Natural killer cell treated with Interleukin-12 subunit alpha and Interleukin-12 subunit beta and Interleukin-15 and Interleukin-18, amount 100 ng/mL, for 72 hours (primary cell): ENCODE data around the gene AHSA1. TPM values are rescaled to one million over a fixed set of nuclear protein-coding genes. Genes with fewer than 3 reads are reported as not detected.
A peak's percentile ranks its signal among the peaks of the same experiment; 100 is the strongest.
"Not testable (repeated sequence)": the region's sequence is repeated elsewhere in the genome, so short reads cannot be mapped to it uniquely, and the experiment has no call there.

Experiments
- ATAC-seq, 2 donors: fragments of 150-1000 bp; cut with Tn5 transposase in 1 of 2; sonication (Bioruptor Pico), chemical (Tn5 transposase) in 1 of 2; 2 replicates each; pipeline ENCODE4 v1.10.0; 2021
- DNase-seq: peaks from one replicate; pipeline ENCODE4 v3.0.0; 2022; ENCODE audit warnings: low spot score
- H3K27ac Mint-ChIP-seq, 2 donors: 1 replicate in 1 of 2; 2 replicates in 1 of 2; pipeline ENCODE4 v1.8.0; 2022; ENCODE audit warnings: mixed read lengths in 2 of 2, mild to moderate bottlenecking in 1 of 2, moderate library complexity in 1 of 2
- H3K27me3 Mint-ChIP-seq, 2 donors: 1 replicate in 1 of 2; 2 replicates in 1 of 2; pipeline ENCODE4 v1.8.0; 2022; ENCODE audit warnings: mixed read lengths in 2 of 2
- H3K36me3 Mint-ChIP-seq: one replicate; pipeline ENCODE4 v1.8.0; 2022; ENCODE audit warnings: mixed read lengths
- H3K4me1 Mint-ChIP-seq, 2 donors: 1 replicate in 1 of 2; 2 replicates in 1 of 2; pipeline ENCODE4 v1.8.0; 2022; ENCODE audit warnings: low read depth in 2 of 2, mixed read lengths in 2 of 2, mild to moderate bottlenecking in 1 of 2
- H3K4me3 Mint-ChIP-seq: one replicate; pipeline ENCODE4 v1.8.0; 2022; ENCODE audit warnings: mixed read lengths
- H3K9me3 Mint-ChIP-seq: 2 replicates; pipeline ENCODE4 v1.8.0; 2022; ENCODE audit warnings: mixed read lengths
- total RNA-seq, 2 donors: library from RNA; stranded (reverse); gene quantifications; one replicate each; pipeline ENCODE4 v1.2.3, GENCODE V29; 2022

The AHSA1 gene
- total RNA-seq = 100 to 1,000 TPM; 214 to 245 TPM

- Mint-ChIP-seq H3K27me3 (no peaks in the 10 kb centered on the region), H3K36me3 (peaks cover 42% of the 10 kb centered on the region), H3K27ac (peak within 1 kb of the TSS; percentile 98), H3K9me3 (no peaks in the 10 kb centered on the region), H3K4me1 (peaks cover 33 to 41% of the 10 kb centered on the region in 2 donors), H3K4me3 (peak within 1 kb of the TSS; percentile 100)
- peak; percentile 97 for DNase-seq
- peak; percentile 98 for ATAC-seq
These were observed at the start of gene AHSA1, which contains the start of gene VIPAS39 for GRCh38 chr14:77457522-77458248. AHSA1 (plus strand) TSS chr14:77458093; CDS start chr14:77458190, 97 bp downstream. VIPAS39 (minus strand) TSS chr14:77457601; CDS start chr14:77454102, 3,499 bp downstream.

- no peaks in the 10 kb centered on the region for H3K9me3 Mint-ChIP-seq
- no peak overlapping the region for H3K27ac Mint-ChIP-seq
- no peak overlapping the region for H3K4me3 Mint-ChIP-seq
- no peaks in the 10 kb centered on the region for H3K36me3 Mint-ChIP-seq
- ATAC-seq (no peak), DNase-seq (no peak)
- H3K4me1 Mint-ChIP-seq = peaks cover 14 to 17% of the 10 kb centered on the region in 2 donors
- no peaks in the 10 kb centered on the region for H3K27me3 Mint-ChIP-seq
These were observed 48.8 kb upstream of the AHSA1 start for GRCh38 chr14:77409131-77409533.

GRCh38 chr14:77415403-77416030, 42.4 kb upstream of the AHSA1 start:
- not testable (repeated sequence) for H3K27ac Mint-ChIP-seq, DNase-seq, H3K27me3 Mint-ChIP-seq, H3K4me1 Mint-ChIP-seq, ATAC-seq, H3K4me3 Mint-ChIP-seq
- Mint-ChIP-seq H3K9me3 (peaks cover 11% of the 10 kb centered on the region), H3K36me3 (peaks cover 13% of the 10 kb centered on the region)

- not testable (repeated sequence) for ATAC-seq, H3K27ac Mint-ChIP-seq
These were observed 41.8 kb upstream of the AHSA1 start for GRCh38 chr14:77416098-77416497.

GRCh38 chr14:77416836-77417235, 41.1 kb upstream of the AHSA1 start:
- DNase-seq (no peak), ATAC-seq (no peak)
- H3K4me3 Mint-ChIP-seq = no peak overlapping the region
- no peaks in the 10 kb centered on the region for H3K27me3 Mint-ChIP-seq
- H3K4me1 Mint-ChIP-seq = no peaks in the 10 kb centered on the region
- no peak overlapping the region for H3K27ac Mint-ChIP-seq
- peaks cover 11% of the 10 kb centered on the region for H3K9me3 Mint-ChIP-seq
- peaks cover 21% of the 10 kb centered on the region for H3K36me3 Mint-ChIP-seq

More at GRCh38 chr14:77416098-77416497, 41.8 kb upstream of the AHSA1 start:
- not testable (repeated sequence) for H3K4me3 Mint-ChIP-seq, DNase-seq, H3K4me1 Mint-ChIP-seq, H3K27me3 Mint-ChIP-seq
- Mint-ChIP-seq H3K9me3 (peaks cover 11% of the 10 kb centered on the region), H3K36me3 (peaks cover 13% of the 10 kb centered on the region)

GRCh38 chr14:77421201-77421600, 36.7 kb upstream of the AHSA1 start:
- H3K36me3 Mint-ChIP-seq = peaks cover 43% of the 10 kb centered on the region
- DNase-seq (no peak), ATAC-seq (no peak)
- no peak overlapping the region for H3K4me3 Mint-ChIP-seq
- H3K9me3 Mint-ChIP-seq = peaks cover 11% of the 10 kb centered on the region
- no peaks in the 10 kb centered on the region for H3K27me3 Mint-ChIP-seq
- H3K27ac Mint-ChIP-seq = no peak overlapping the region
- no peaks in the 10 kb centered on the region for H3K4me1 Mint-ChIP-seq

- Mint-ChIP-seq H3K27ac (no peak within 1 kb of the TSS), H3K36me3 (peaks cover 56% of the 10 kb centered on the region), H3K4me3 (no peak within 1 kb of the TSS), H3K4me1 (no peaks in the 10 kb centered on the region), H3K27me3 (no peaks in the 10 kb centered on the region), H3K9me3 (peaks cover 6% of the 10 kb centered on the region)
- ATAC-seq (no peak), DNase-seq (no peak)
These were observed 34.5 kb upstream of the AHSA1 start, which contains the start of gene NOXRED1 for GRCh38 chr14:77423423-77423822. NOXRED1 (minus strand) TSS chr14:77423523; CDS start chr14:77422889, 634 bp downstream.

- Mint-ChIP-seq H3K4me3 (no peak overlapping the region), H3K27me3 (no peaks in the 10 kb centered on the region), H3K36me3 (peaks cover 66% of the 10 kb centered on the region), H3K27ac (no peak overlapping the region), H3K9me3 (peaks cover 3% of the 10 kb centered on the region), H3K4me1 (no peaks in the 10 kb centered on the region)
- no peak for DNase-seq
- ATAC-seq = no peak
These were observed 33.0 kb upstream of the AHSA1 start for GRCh38 chr14:77424862-77425261.

GRCh38 chr14:77426396-77426795, 31.5 kb upstream of the AHSA1 start:
- H3K4me1 Mint-ChIP-seq = no peaks in the 10 kb centered on the region
- peaks cover 66% of the 10 kb centered on the region for H3K36me3 Mint-ChIP-seq
- no peak for ATAC-seq
- H3K9me3 Mint-ChIP-seq = no peaks in the 10 kb centered on the region
- H3K4me3 Mint-ChIP-seq = no peak overlapping the region
- H3K27me3 Mint-ChIP-seq = no peaks in the 10 kb centered on the region
- DNase-seq = no peak
- H3K27ac Mint-ChIP-seq = no peak overlapping the region

- Mint-ChIP-seq H3K27me3 (no peaks in the 10 kb centered on the region), H3K9me3 (no peaks in the 10 kb centered on the region), H3K36me3 (peaks cover 29% of the 10 kb centered on the region), H3K27ac (no peak overlapping the region), H3K4me1 (no peaks in the 10 kb centered on the region), H3K4me3 (no peak overlapping the region)
- DNase-seq (no peak), ATAC-seq (no peak)
These were observed 21.9 kb upstream of the AHSA1 start for GRCh38 chr14:77436042-77436441.

- DNase-seq (no peak), ATAC-seq (no peak)
- no peaks in the 10 kb centered on the region for H3K4me1 Mint-ChIP-seq
- H3K27me3 Mint-ChIP-seq = no peaks in the 10 kb centered on the region
- no peak overlapping the region for H3K27ac Mint-ChIP-seq
- H3K4me3 Mint-ChIP-seq = no peak overlapping the region
- no peaks in the 10 kb centered on the region for H3K9me3 Mint-ChIP-seq
- H3K36me3 Mint-ChIP-seq = peaks cover 35% of the 10 kb centered on the region
These were observed 19.3 kb upstream of the AHSA1 start for GRCh38 chr14:77438596-77438995.

GRCh38 chr14:77439861-77440260, 18.0 kb upstream of the AHSA1 start:
- Mint-ChIP-seq H3K9me3 (no peaks in the 10 kb centered on the region), H3K36me3 (peaks cover 29% of the 10 kb centered on the region), H3K4me3 (no peak overlapping the region), H3K27me3 (no peaks in the 10 kb centered on the region), H3K4me1 (no peaks in the 10 kb centered on the region), H3K27ac (no peak overlapping the region)
- ATAC-seq (no peak), DNase-seq (no peak)

- Mint-ChIP-seq H3K9me3 (no peaks in the 10 kb centered on the region), H3K4me1 (no peaks in the 10 kb centered on the region), H3K36me3 (peaks cover 16% of the 10 kb centered on the region), H3K4me3 (no peak overlapping the region), H3K27ac (no peak overlapping the region), H3K27me3 (no peaks in the 10 kb centered on the region)
- no peak for ATAC-seq
- no peak for DNase-seq
These were observed 15.7 kb upstream of the AHSA1 start for GRCh38 chr14:77442196-77442595.

- peaks cover 30% of the 10 kb centered on the region for H3K36me3 Mint-ChIP-seq
- ATAC-seq (no peak), DNase-seq (no peak)
- peaks cover 26 to 41% of the 10 kb centered on the region in 2 donors for H3K4me1 Mint-ChIP-seq
- H3K4me3 Mint-ChIP-seq = peak overlapping the region; percentile 100
- H3K27me3 Mint-ChIP-seq = no peaks in the 10 kb centered on the region
- H3K9me3 Mint-ChIP-seq = no peaks in the 10 kb centered on the region
- peak overlapping the region; percentile 98 for H3K27ac Mint-ChIP-seq
These were observed 1.8 kb upstream of the AHSA1 start for GRCh38 chr14:77455966-77456640.
